Spleen (tissue), 11 donors: ENCODE data around the gene COX7B2. TPM values are rescaled to one million over a fixed set of nuclear protein-coding genes. Genes with fewer than 3 reads are reported as not detected.

Experiments
- DNase-seq: peaks from one replicate; pipeline ENCODE4 v3.0.0-alpha.2; 2020
- H3K27ac ChIP-seq, 8 donors: fragments of 200-600 bp; sonication (generic) in 7 of 8; 1 replicate in 4 of 8; 2 replicates in 4 of 8; pipeline versions ENCODE4 v1.5.0 to v1.8.0; 2016 to 2021; ENCODE audit warnings: inconsistent platforms in 4 of 8, mild to moderate bottlenecking in 4 of 8, moderate library complexity in 1 of 8
- H3K27me3 ChIP-seq, 7 donors: fragments of 200-600 bp; sonication (generic) in 6 of 7; replicated peaks in 1 of 7; 1 replicate in 4 of 7; 2 replicates in 3 of 7; pipeline versions ENCODE4 v1.5.0 to v1.8.0; 2016 to 2021; ENCODE audit warnings: inconsistent platforms in 3 of 7, mild to moderate bottlenecking in 1 of 7
- H3K36me3 ChIP-seq, 6 donors: fragments of 200-600 bp; sonication (generic) in 5 of 6; 1 replicate in 4 of 6; 2 replicates in 2 of 6; pipeline versions ENCODE4 v1.5.0 to v1.8.0; 2016 to 2021; ENCODE audit warnings: inconsistent platforms in 2 of 6
- H3K4me1 ChIP-seq, 6 donors: fragments of 200-600 bp; sonication (generic) in 5 of 6; 1 replicate in 3 of 6; 2 replicates in 3 of 6; pipeline versions ENCODE4 v1.5.0 to v1.8.0; 2016 to 2021; ENCODE audit warnings: inconsistent platforms in 3 of 6
- H3K4me3 ChIP-seq, 8 donors: fragments of 200-600 bp; sonication (generic) in 7 of 8; 1 replicate in 4 of 8; 2 replicates in 4 of 8; pipeline versions ENCODE4 v1.5.0 to v1.8.0; 2016 to 2021; ENCODE audit warnings: inconsistent platforms in 4 of 8, mild to moderate bottlenecking in 4 of 8, moderate library complexity in 2 of 8
- H3K9me3 ChIP-seq, 8 donors: fragments of 200-600 bp; sonication (generic) in 7 of 8; 1 replicate in 4 of 8; 2 replicates in 4 of 8; pipeline versions ENCODE4 v1.5.0 to v1.8.0; 2016 to 2021; ENCODE audit warnings: inconsistent platforms in 4 of 8
- CTCF ChIP-seq, 11 experiments: fragments of 200-600 bp in 7 of 11; fragments of 450-650 bp in 4 of 11; sonication (generic) in 4 of 11; IDR thresholded peaks in 8 of 11; conservative IDR thresholded peaks in 3 of 11; 1 replicate in 7 of 11; 2 replicates in 4 of 11; pipeline versions ENCODE4 v1.4.0 to v1.8.0; 2016 to 2021; ENCODE audit warnings: antibody characterized with exemption in 11 of 11, inconsistent platforms in 4 of 11, mild to moderate bottlenecking in 1 of 11
- POLR2A ChIP-seq, 3 donors: fragments of 450-650 bp; IDR thresholded peaks; one replicate each; pipeline ENCODE4 v1.5.1; 2017; ENCODE audit warnings: antibody characterized with exemption in 3 of 3, mild to moderate bottlenecking in 1 of 3
- POLR2AphosphoS5 ChIP-seq, 3 donors: sonication (generic); formaldehyde crosslinking; IDR thresholded peaks; one replicate each; pipeline ENCODE4 v1.5.1; 2017; ENCODE audit warnings: antibody characterized with exemption in 3 of 3
- WGBS, 5 donors: extraction: QIAGEN DNeasy Blood & Tissue Kit in 3 of 5; methylation state at CpG; one replicate each; pipeline versions ENCODE4 v1.1.5 to v1.1.7; 2013 to 2018; 5-methylcytosine and 5-hydroxymethylcytosine counted together
- intact Hi-C: fragments of 100-400 bp; cut with DNase I; formaldehyde crosslinking; loops from one replicate; pipeline ENCODE4 v1.15.0; 2023; ENCODE audit warnings: low total_unique reads
- polyA plus RNA-seq, 3 donors: library from polyadenylated mRNA; stranded (reverse); fragments of 200-250 nt; gene quantifications; one replicate each; pipeline ENCODE4 v1.2.1, GENCODE V29; 2013
- total RNA-seq, 7 donors: library from RNA; depleted of rRNA in 3 of 7; stranded (reverse); fragments of >200 nt in 3 of 7; fragmentation: NEBNext Ultra II Directional in 4 of 7; extraction: Animal tissue kit (Norgen Biotek cat#: 25700) in 4 of 7; gene quantifications; one replicate each; pipeline versions ENCODE4 v1.1.0 to v1.2.1, GENCODE V29; 2016 to 2021
- donor health status: healthy with polysubstance abuse.
- donor health status: DM: no; HTN: no; CAD: no; lungs with moderate emphysema.
- donor health status: DM: no; HTN: no; CAD: no.
- donor health status: Bipolar disorder and iron deficiency.
- donor health status: healthy.
- donor health status: DM: no; HTN: no; CAD: no.
- donor health status: DM: yes; HTN: yes; CAD: no.

Gene COX7B2
- total and polyA plus RNA-seq, 10 donors, result not detected

- 9 to 24% (median 15%) methylated on average over 2 of the region's 2 CpGs for whole genome bisulfite sequencing, 5 donors
- TF ChIP-seq POLR2AphosphoS5 (IDR thresholded peaks at IDR 0.05) (no peak), POLR2A (IDR thresholded peaks at IDR 0.05) (no peak), CTCF (IDR thresholded peaks at IDR 0.05 in 8 of 11, conservative IDR thresholded peaks at IDR 0.05 in 3 of 11) (no peak)
- no peaks in the 10 kb centered on the region for H3K9me3 ChIP-seq
- no peaks in the 10 kb centered on the region for H3K36me3 ChIP-seq
- no peak overlapping the region for H3K27ac ChIP-seq
- DNase-seq, result no peak
- intact Hi-C loops, result no loop called here
- H3K27me3 ChIP-seq, result no peaks in the 10 kb centered on the region
- no peak overlapping the region for H3K4me3 ChIP-seq
- no peaks in the 10 kb centered on the region for H3K4me1 ChIP-seq
These were observed 38.5 kb upstream of the COX7B2 start for GRCh38 chr4:46947541-46947940.

GRCh38 chr4:46946919-46947536 lies 38.0 kb upstream of the COX7B2 start:
- Histone ChIP-seq H3K4me3 (no peak overlapping the region), H3K9me3 (no peaks in the 10 kb centered on the region), H3K4me1 (no peaks in the 10 kb centered on the region), H3K27ac (no peak overlapping the region), H3K36me3 (no peaks in the 10 kb centered on the region), H3K27me3 (no peaks in the 10 kb centered on the region)
- intact Hi-C loops, result no loop called here
- 65 to 78% (median 75%) methylated on average over 6 of the region's 6 CpGs for WGBS, 5 donors
- DNase-seq, result no peak
- no peak for TF ChIP-seq POLR2AphosphoS5 (IDR thresholded peaks at IDR 0.05)
- no peak for TF ChIP-seq POLR2A (IDR thresholded peaks at IDR 0.05)
- no peak for TF ChIP-seq CTCF (IDR thresholded peaks at IDR 0.05 in 8 of 11, conservative IDR thresholded peaks at IDR 0.05 in 3 of 11)

GRCh38 chr4:46945062-46945461 lies 36.0 kb upstream of the COX7B2 start:
- DNase-seq, result no peak
- H3K4me3 ChIP-seq, result no peak overlapping the region
- no peak for TF ChIP-seq POLR2AphosphoS5 (IDR thresholded peaks at IDR 0.05)
- intact Hi-C loops, result no loop called here
- H3K9me3 ChIP-seq, result no peaks in the 10 kb centered on the region
- H3K27me3 ChIP-seq, result no peaks in the 10 kb centered on the region
- H3K27ac ChIP-seq, result no peak overlapping the region
- H3K36me3 ChIP-seq, result no peaks in the 10 kb centered on the region
- H3K4me1 ChIP-seq, result no peaks in the 10 kb centered on the region

DNA sequence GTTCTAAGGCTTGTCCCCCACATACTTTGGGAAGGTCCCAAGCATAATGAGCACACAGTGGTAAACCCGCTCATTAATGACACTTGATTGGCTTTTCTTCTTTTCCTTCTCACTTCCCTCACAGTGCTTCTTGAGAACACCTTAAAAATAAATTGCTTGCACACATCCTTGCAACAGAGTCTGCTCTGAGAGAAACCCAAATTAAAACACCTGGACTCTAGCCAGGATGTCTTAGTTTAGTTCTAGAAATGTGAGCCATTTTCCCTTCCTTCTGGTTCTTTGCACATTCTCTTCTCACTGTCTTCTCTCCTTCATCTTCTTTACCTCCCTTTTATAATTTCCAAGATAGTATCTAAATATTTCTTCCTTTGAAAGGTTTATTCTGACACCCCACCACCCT lies 35.3 kb upstream of the COX7B2 start:
- no peaks in the 10 kb centered on the region for H3K9me3 ChIP-seq
- H3K27me3 ChIP-seq, result no peaks in the 10 kb centered on the region
- TF ChIP-seq POLR2AphosphoS5 (IDR thresholded peaks at IDR 0.05) (no peak), CTCF (IDR thresholded peaks at IDR 0.05 in 8 of 11, conservative IDR thresholded peaks at IDR 0.05 in 3 of 11) (no peak), POLR2A (IDR thresholded peaks at IDR 0.05) (no peak)
- intact Hi-C loops, result no loop called here
- 86 to 100% (median 91%) methylated on average over 1 of the region's 1 CpG for WGBS, 5 donors
- no peaks in the 10 kb centered on the region for H3K4me1 ChIP-seq
- H3K4me3 ChIP-seq, result no peak overlapping the region
- H3K36me3 ChIP-seq, result no peaks in the 10 kb centered on the region
- H3K27ac ChIP-seq, result no peak overlapping the region
- no peak for DNase-seq

GRCh38 chr4:46937493-46937892 lies 28.4 kb upstream of the COX7B2 start:
- DNase-seq, result no peak
- intact Hi-C loops, result no loop called here
- Histone ChIP-seq H3K4me3 (no peak overlapping the region), H3K27ac (no peak overlapping the region), H3K9me3 (no peaks in the 10 kb centered on the region), H3K36me3 (no peaks in the 10 kb centered on the region), H3K4me1 (no peaks in the 10 kb centered on the region), H3K27me3 (no peaks in the 10 kb centered on the region)
- WGBS, 5 donors, result 33 to 55% (median 47%) methylated on average over 1 of the region's 1 CpG
- no peak for TF ChIP-seq POLR2AphosphoS5 (IDR thresholded peaks at IDR 0.05)
- TF ChIP-seq POLR2A (IDR thresholded peaks at IDR 0.05), result no peak
- no peak for TF ChIP-seq CTCF (IDR thresholded peaks at IDR 0.05 in 8 of 11, conservative IDR thresholded peaks at IDR 0.05 in 3 of 11)
